Mesangial cell (primary cell): ENCODE data around the gene TBX15. TPM values are rescaled to one million over a fixed set of nuclear protein-coding genes. Genes with fewer than 3 reads are reported as not detected.

Experiments
- total RNA-seq: library from RNA; depleted of rRNA; stranded (reverse); fragments of >200 nt; gene quantifications from 2 replicates; pipeline ENCODE4 v1.2.3, GENCODE V29; 2015

Gene TBX15
- total RNA-seq = 0.13 TPM in 1 of 2 replicates, not detected in the other

GRCh38 chr1:118988186-118989005 is at the start of gene TBX15:
TBX15 (minus strand) TSS chr1:118988343; CDS start chr1:118987795, 548 bp downstream.

Other genes starting within 250 kb of the TBX15 start
- 12.4 and 17.9 TPM in 2 replicates for gene WARS2, start 152.3 kb upstream of the TBX15 start, total RNA-seq